Endometrial microvascular endothelial cells (primary cell): ENCODE data around the gene TMEM255B. TPM values are rescaled to one million over a fixed set of nuclear protein-coding genes. Genes with fewer than 3 reads are reported as not detected.

ENCODE experiments used
- in situ Hi-C: cut with HindIII; loops from 2 replicates; pipeline ENCODE4 v1.10.0; 2017; ENCODE audit warnings: low sequenced_read_pairs, low pct_unique_long_range_greater_than_20kb; ENCODE audit errors: inconsistent ontology term
- total RNA-seq: library from RNA; depleted of rRNA; stranded (reverse); fragments of >200 nt; gene quantifications from one replicate; pipeline ENCODE4 v1.2.3, GENCODE V29; 2015; ENCODE audit errors: inconsistent ontology term

TMEM255B gene
- total RNA-seq, 1 donor from 2014 or later = 31.3 TPM

- in situ Hi-C loops = no loop called here
Measured at GRCh38 chr13:113848431-113849260, 89.6 kb downstream of the TMEM255B start.

GRCh38 chr13:113849546-113849945, 90.5 kb downstream of the TMEM255B start:
- in situ Hi-C loops = no loop called here

- in situ Hi-C loops = no loop called here
Measured at GRCh38 chr13:113849981-113850721, 91.1 kb downstream of the TMEM255B start.

DNA sequence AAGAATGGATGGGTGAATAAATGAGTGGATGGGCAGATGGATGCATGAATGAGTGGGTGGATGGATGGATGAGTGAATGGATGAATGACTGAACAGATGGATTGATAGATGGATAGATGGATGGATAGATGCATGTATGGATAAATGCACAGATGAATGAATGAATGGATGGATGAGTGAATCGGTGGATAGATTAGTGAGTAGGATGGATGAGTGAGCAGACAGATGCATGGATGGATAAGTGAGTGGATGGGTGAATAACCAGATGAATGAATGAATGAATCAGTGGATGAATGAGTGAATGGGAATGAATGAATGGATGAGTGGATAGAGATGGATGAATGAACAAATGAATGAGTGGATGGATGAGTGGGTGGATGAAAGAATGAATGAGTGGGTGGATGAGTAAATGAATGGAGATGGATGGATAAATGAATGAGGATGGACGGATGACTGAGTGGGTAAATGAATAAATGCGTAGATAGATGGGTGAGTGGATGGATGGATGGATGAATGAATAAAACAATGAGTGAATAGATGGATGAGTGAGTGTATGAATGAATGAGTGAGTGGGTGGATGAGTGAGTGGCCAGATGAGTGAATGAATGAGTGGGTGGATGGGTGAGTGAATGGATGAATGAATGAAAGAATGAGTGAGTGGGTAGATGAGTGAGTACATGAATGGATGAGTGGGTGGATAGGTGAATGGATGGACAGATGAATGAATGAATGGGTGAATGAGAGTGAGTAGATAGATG, 91.9 kb downstream of the TMEM255B start:
- in situ Hi-C loops = no loop called here

GRCh38 chr13:113851480-113851803, 92.4 kb downstream of the TMEM255B start:
- in situ Hi-C loops = no loop called here

DNA sequence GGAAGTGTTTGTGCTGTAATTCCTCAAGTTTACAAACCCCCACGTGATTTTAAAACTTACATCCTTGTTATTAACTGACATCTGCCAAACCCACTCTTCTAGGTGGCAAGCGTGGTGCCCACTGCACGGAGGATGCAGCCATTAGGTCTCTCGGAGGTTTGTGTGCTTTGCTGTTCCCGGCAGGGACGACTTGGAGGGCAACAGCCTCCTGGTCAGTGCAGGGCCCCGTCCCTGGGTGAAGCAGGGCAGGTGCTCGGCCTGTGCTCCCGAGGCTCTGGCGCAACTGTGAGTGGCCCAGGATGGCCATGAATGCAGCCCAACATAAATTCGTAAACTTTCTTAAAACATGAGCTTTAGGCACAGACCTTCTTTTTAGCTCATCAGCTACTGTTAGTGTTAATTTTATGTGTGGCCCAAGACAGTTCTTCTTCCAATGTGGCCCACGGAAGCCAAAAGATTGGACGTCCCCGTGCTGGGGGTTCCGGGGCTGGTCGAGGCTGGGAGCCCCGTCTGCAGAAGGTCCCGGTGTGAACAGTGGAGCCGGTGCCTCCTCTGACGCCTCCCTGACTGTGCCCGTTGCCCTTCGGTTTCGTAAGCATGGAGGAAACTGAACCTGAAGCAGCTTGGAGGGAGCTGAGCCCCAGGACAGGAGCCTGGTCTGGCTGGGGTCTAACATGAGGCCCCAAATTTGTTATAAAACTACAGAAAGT, 93.0 kb downstream of the TMEM255B start:
- in situ Hi-C loops = no loop called here

GRCh38 chr13:113852536-113853517, 93.8 kb downstream of the TMEM255B start:
- in situ Hi-C loops = no loop called here

- in situ Hi-C loops = no loop called here
Measured at GRCh38 chr13:113853518-113854237, 94.7 kb downstream of the TMEM255B start.

- in situ Hi-C loops = no loop called here
Measured at GRCh38 chr13:113854238-113855011, 95.4 kb downstream of the TMEM255B start.

- in situ Hi-C loops = no loop called here
Measured at GRCh38 chr13:113855012-113855921, 96.2 kb downstream of the TMEM255B start.

- in situ Hi-C loops = no loop called here
Measured at GRCh38 chr13:113855931-113856715, 97.1 kb downstream of the TMEM255B start.

- in situ Hi-C loops = no loop called here
Measured at GRCh38 chr13:113856716-113857065, 97.7 kb downstream of the TMEM255B start.

- in situ Hi-C loops = no loop called here
Measured at GRCh38 chr13:113857531-113858195, 98.6 kb downstream of the TMEM255B start.

DNA sequence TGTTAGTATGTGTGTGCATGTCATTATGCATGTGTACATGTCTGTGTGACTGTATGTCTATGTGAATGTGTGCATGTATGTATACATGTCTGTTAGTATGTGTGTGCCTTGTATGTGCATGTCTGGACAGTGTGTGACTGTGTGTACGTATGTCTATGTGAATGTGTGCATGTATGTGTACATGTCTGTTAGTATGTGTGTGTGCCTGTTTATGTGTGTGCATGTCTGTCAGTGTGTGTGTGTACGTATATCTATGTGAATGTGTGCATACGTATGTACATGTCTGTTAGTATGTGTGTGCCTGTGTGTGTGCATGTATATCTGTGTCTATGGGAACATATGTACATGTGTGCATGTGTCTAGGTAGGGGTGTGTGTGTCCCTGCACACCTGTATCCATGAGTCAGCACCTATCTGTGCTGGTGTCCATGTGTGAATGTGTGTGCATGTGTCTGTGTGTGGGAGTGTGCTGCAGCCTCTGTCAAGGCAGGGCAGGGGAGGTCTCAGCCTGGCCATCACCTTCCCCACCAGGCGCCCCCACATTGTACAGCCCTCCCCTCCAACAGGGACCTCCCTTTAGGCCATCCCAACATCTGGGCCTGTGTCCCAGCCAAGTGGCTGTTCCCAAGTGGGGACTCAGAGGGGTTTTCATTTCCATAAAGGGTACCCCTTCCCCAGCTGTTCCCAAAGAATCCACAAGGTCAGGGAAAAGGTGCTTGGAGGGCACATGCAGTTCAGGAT, 100.5 kb downstream of the TMEM255B start:
- in situ Hi-C loops = no loop called here
